OCI-LY7 (cell line): Measurements from ENCODE around the gene TBATA. TPM values are rescaled to one million over a fixed set of nuclear protein-coding genes. Genes with fewer than 3 reads are reported as not detected.
A peak's percentile ranks its signal among the peaks of the same experiment; 100 is the strongest.

Experiments used
- BruUV-seq: library from RNA; stranded (reverse); fragments of 400-500 nt; replicated peaks from 2 replicates; lab custom pipeline; 2021; lab: Mats Ljungman, UMichigan
- CTCF ChIA-PET: fragments of 300-600 bp; sonication (Branson Sonifier 250); formaldehyde crosslinking; loops from one replicate; lab custom pipeline; 2022; ENCODE audit warnings: antibody characterized with exemption; ENCODE audit not compliant: unreplicated experiment; lab: Charles Lee
- POLR2A ChIA-PET: fragments of 300-600 bp; sonication (Branson Sonifier 250); formaldehyde crosslinking; loops from one replicate; lab custom pipeline; 2022; ENCODE audit warnings: antibody characterized with exemption; lab: Charles Lee
- DNase-seq: peaks from one replicate; pipeline ENCODE4 v3.0.0-alpha.2; 2015; ENCODE audit warnings: low spot score
- H2AFZ ChIP-seq: fragments of 200-600 bp; sonication (generic), shearing (Covaris generic); 2 replicates; pipeline ENCODE4 v1.6.1; 2014; ENCODE audit warnings: mild to moderate bottlenecking, antibody characterized with exemption, low read length, moderate library complexity
- H3K27ac ChIP-seq: fragments of 200-600 bp; sonication (generic); 2 replicates; pipeline ENCODE4 v1.5.1; 2014; ENCODE audit warnings: mixed run types, low read depth, mild to moderate bottlenecking, moderate library complexity, low read length, inconsistent platforms; ENCODE audit not compliant: poor library complexity, severe bottlenecking
- H3K36me3 ChIP-seq: fragments of 200-600 bp; sonication (generic); 2 replicates; pipeline ENCODE4 v1.6.1; 2014; ENCODE audit warnings: mild to moderate bottlenecking, antibody characterized with exemption, low read length, moderate library complexity, mixed read lengths; ENCODE audit not compliant: insufficient read depth
- H3K4me1 ChIP-seq: fragments of 200-600 bp; sonication (generic); 2 replicates; pipeline ENCODE4 v1.5.1; 2014; ENCODE audit warnings: mild to moderate bottlenecking, low read length; ENCODE audit not compliant: insufficient read depth, poor library complexity, severe bottlenecking
- H3K4me2 ChIP-seq: fragments of 200-600 bp; sonication (generic); 2 replicates; pipeline ENCODE4 v1.6.1; 2014; ENCODE audit warnings: mild to moderate bottlenecking, low read length
- H3K4me3 ChIP-seq: fragments of 200-600 bp; sonication (generic); 2 replicates; pipeline ENCODE4 v1.5.1; 2014; ENCODE audit warnings: mild to moderate bottlenecking, low read depth, low read length; ENCODE audit not compliant: poor library complexity, severe bottlenecking
- H3K79me2 ChIP-seq: fragments of 200-600 bp; sonication (generic); 2 replicates; pipeline ENCODE4 v1.6.1; 2016; ENCODE audit warnings: low read depth, mild to moderate bottlenecking, low read length, moderate library complexity, mixed read lengths; ENCODE audit not compliant: insufficient read depth
- H3K9me2 ChIP-seq: fragments of 200-600 bp; sonication (generic); 2 replicates; pipeline ENCODE4 v1.6.1; 2016; ENCODE audit warnings: mild to moderate bottlenecking, low read length, mixed read lengths; ENCODE audit not compliant: insufficient read depth
- H3K9me3 ChIP-seq: fragments of 200-600 bp; sonication (generic); 2 replicates; pipeline ENCODE4 v1.6.1; 2014; ENCODE audit warnings: mild to moderate bottlenecking, mixed run types, low read length, mixed read lengths
- H4K20me1 ChIP-seq: fragments of 200-600 bp; sonication (generic); 2 replicates; pipeline ENCODE4 v1.6.1; 2014; ENCODE audit warnings: mild to moderate bottlenecking, antibody characterized with exemption, low read length, moderate library complexity, mixed read lengths; ENCODE audit not compliant: insufficient read depth
- EZH2phosphoT487 ChIP-seq: fragments of 200-600 bp; sonication (generic); IDR thresholded peaks from 2 replicates; pipeline ENCODE4 v1.6.1; 2018; ENCODE audit warnings: low read depth, borderline replicate concordance, mild to moderate bottlenecking, mixed run types, antibody characterized with exemption, low read length, moderate library complexity, mixed read lengths
- intact Hi-C: fragments of 100-400 bp; cut with micrococcal nuclease; formaldehyde crosslinking; loops from one replicate; pipeline ENCODE4 v1.10.0; 2022; ENCODE audit not compliant: unreplicated experiment
- total RNA-seq, 2 experiments: library from RNA; depleted of rRNA in 1 of 2; stranded (reverse); fragments of >200 nt in 1 of 2; shearing (Covaris generic) in 1 of 2; gene quantifications; 2 replicates each; pipeline ENCODE4 v1.2.3, GENCODE V29; 2014 to 2022
- TF ChIP-seq, protein P1 (sequence below): fragments of 200-600 bp; sonication (generic); conservative IDR thresholded peaks from 2 replicates; pipeline ENCODE4 v1.5.1; 2014; ENCODE audit warnings: mild to moderate bottlenecking, antibody characterized with exemption, low read length, moderate library complexity, mixed read lengths

Gene TBATA
- total RNA-seq, 2 experiments from 2014 or later = not detected

DNA sequence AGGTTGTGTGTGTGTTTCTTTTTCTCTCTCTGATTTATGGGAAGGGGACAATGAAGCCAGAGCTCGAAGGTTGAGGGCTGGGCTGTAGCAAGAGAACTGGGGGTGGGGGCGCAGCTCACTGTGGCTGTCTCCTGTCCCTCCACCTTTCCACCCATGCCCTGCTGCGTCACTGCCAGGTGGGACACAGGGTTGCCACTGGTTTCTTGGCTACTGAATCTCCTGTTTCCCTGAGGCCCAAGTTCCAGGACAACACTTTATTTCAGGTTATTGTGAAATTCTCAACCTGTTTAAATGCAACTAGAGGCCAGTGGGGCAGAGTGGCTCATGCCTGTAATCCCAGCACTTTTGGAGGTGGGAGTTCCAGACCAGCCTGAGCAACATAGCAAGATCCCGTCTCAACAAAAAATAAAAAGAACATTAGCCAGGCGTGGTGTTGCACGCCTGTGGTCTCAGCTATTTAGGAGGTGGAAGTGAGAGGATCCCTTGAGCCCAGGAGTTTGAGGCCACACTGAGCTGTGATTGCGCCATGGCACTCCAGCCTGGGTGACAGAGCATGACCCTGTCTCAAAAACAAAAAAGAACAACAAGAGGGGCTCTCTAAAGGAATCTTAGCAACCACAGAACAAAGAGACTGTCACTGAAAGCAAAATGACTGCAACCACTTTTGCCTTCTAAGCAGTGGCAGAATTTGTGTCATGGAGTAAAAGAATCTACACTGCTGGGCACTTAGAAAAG is 22.6 kb downstream of the TBATA start:
- H3K4me2 ChIP-seq = no peak overlapping the region
- peaks cover 6% of the 10 kb centered on the region; the same call in 1 of the 2 replicates for H3K9me3 ChIP-seq
- no peaks in the 10 kb centered on the region for H3K79me2 ChIP-seq
- ChIA-PET POLR2A (no interaction called here), CTCF (interaction anchor here (1.1 kb wide), 1 partner anchor 142 kb away, joined by 3 read pairs; no protein-coding TSS in a partner anchor)
- H4K20me1 ChIP-seq = no peaks in the 10 kb centered on the region
- H3K36me3 ChIP-seq = no peaks in the 10 kb centered on the region
- peak overlapping the region; percentile 27; the same call in 1 of the 2 replicates for H2AFZ ChIP-seq
- no TSS peak for BruUV-seq
- no peak for DNase-seq
- H3K4me3 ChIP-seq = no peak overlapping the region
- TF ChIP-seq EZH2phosphoT487 = no peak
- TF ChIP-seq, protein P1, sequence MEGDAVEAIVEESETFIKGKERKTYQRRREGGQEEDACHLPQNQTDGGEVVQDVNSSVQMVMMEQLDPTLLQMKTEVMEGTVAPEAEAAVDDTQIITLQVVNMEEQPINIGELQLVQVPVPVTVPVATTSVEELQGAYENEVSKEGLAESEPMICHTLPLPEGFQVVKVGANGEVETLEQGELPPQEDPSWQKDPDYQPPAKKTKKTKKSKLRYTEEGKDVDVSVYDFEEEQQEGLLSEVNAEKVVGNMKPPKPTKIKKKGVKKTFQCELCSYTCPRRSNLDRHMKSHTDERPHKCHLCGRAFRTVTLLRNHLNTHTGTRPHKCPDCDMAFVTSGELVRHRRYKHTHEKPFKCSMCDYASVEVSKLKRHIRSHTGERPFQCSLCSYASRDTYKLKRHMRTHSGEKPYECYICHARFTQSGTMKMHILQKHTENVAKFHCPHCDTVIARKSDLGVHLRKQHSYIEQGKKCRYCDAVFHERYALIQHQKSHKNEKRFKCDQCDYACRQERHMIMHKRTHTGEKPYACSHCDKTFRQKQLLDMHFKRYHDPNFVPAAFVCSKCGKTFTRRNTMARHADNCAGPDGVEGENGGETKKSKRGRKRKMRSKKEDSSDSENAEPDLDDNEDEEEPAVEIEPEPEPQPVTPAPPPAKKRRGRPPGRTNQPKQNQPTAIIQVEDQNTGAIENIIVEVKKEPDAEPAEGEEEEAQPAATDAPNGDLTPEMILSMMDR = no peak
- H3K4me1 ChIP-seq = peaks cover 9% of the 10 kb centered on the region
- intact Hi-C loops = no loop called here
- no peaks in the 10 kb centered on the region for H3K9me2 ChIP-seq
- H3K27ac ChIP-seq = no peak overlapping the region

DNA sequence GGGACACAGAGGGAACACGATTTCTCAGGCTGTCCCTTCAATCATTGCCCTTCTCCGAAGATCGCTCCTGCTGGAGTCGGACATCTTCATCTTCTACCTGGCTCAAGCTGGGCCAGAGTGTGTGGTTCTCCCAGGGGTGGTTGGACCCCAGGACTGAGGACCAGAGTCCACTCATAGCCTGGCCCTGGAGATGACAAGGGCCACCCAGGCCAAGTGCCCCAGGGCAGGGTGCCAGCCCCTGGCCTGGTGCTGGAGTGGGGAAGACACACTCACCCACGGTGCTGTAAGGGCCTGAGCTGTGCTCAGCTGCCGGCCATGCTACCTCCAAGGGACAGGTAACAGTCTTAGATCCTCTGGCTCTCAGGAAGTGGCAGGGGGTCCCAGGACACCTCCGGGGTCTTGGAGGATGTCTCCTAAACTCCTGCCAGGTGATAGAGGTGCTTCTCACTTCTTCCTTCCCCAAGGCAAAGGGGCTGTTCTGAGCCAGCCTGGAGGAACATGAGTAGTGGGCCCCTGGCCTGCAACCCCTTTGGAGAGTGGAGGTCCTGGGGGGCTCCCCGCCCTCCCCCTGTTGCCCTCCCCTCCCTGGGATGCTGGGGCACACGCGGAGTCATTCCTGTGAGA is 23.3 kb downstream of the TBATA start:
- Histone ChIP-seq H3K4me3 (no peak overlapping the region), H3K79me2 (no peaks in the 10 kb centered on the region), H3K9me2 (no peaks in the 10 kb centered on the region), H2AFZ (no peak overlapping the region), H3K36me3 (no peaks in the 10 kb centered on the region), H4K20me1 (no peaks in the 10 kb centered on the region), H3K9me3 (peaks cover 6% of the 10 kb centered on the region; the same call in 1 of the 2 replicates), H3K4me1 (peaks cover 9% of the 10 kb centered on the region), H3K27ac (no peak overlapping the region), H3K4me2 (no peak overlapping the region)
- no TSS peak for BruUV-seq
- DNase-seq = no peak
- POLR2A ChIA-PET = no interaction called here
- TF ChIP-seq EZH2phosphoT487 = no peak
- TF ChIP-seq, protein P1 = no peak
- intact Hi-C loops = no loop called here
- CTCF ChIA-PET = no interaction called here
